ENCODE measurements around the gene S100A12. TPM values are rescaled to one million over a fixed set of nuclear protein-coding genes. Genes with fewer than 3 reads are reported as not detected.

The S100A12 gene
- total RNA-seq, 4 donors from 2014 or later: 2.2 to 2.9 TPM; not detected in 2

DNA sequence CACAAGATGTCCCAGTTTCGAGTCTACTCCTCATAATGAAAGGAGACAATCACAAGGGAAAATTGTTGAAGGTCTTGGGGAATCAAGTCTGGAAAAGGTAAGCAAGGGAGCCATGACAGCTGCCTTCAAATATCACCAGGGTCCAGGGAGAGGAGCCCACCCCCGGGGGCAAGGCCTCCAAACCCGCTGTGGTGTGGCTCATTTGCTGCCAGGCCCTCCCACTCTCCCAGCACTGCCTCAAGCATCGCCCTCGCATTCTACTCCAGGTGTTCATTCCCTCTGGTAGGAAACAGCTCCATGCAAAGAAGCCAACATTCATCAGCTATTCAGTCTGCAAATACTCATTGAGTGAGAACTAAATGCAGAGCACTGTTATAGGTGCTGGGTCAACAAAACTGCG, 9.2 kb downstream of the S100A12 start:
- Histone ChIP-seq H3K4me3 (no peak overlapping the region), H3K36me3 (no peaks in the 10 kb centered on the region), H3K27me3 (no peaks in the 10 kb centered on the region), H3K4me1 (peaks cover 0 to 9% of the 10 kb centered on the region in 2 donors), H3K27ac (no peak overlapping the region), H3K9me3 (no peaks in the 10 kb centered on the region)
- intact Hi-C loops (cut with DNase I; ENCODE audit: low total_unique reads) (no loop called here), in situ Hi-C loops (cut with MboI; ENCODE audit: low sequenced_read_pairs in 4 of 4) (loop anchor here in 2 of 4 donors (25.0 kb wide), 2 partner anchors 371 to 646 kb away; partner anchors contain the start of gene INTS3 (in 1 of the 2))
- no peak for TF ChIP-seq POLR2A (IDR thresholded peaks at IDR 0.05)
- TF ChIP-seq, protein P1, sequence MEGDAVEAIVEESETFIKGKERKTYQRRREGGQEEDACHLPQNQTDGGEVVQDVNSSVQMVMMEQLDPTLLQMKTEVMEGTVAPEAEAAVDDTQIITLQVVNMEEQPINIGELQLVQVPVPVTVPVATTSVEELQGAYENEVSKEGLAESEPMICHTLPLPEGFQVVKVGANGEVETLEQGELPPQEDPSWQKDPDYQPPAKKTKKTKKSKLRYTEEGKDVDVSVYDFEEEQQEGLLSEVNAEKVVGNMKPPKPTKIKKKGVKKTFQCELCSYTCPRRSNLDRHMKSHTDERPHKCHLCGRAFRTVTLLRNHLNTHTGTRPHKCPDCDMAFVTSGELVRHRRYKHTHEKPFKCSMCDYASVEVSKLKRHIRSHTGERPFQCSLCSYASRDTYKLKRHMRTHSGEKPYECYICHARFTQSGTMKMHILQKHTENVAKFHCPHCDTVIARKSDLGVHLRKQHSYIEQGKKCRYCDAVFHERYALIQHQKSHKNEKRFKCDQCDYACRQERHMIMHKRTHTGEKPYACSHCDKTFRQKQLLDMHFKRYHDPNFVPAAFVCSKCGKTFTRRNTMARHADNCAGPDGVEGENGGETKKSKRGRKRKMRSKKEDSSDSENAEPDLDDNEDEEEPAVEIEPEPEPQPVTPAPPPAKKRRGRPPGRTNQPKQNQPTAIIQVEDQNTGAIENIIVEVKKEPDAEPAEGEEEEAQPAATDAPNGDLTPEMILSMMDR (IDR thresholded peaks at IDR 0.05 in 4 of 5, conservative IDR thresholded peaks at IDR 0.05 in 1 of 5): no peak
- DNase-seq (no peak), ATAC-seq (no peak)

DNA sequence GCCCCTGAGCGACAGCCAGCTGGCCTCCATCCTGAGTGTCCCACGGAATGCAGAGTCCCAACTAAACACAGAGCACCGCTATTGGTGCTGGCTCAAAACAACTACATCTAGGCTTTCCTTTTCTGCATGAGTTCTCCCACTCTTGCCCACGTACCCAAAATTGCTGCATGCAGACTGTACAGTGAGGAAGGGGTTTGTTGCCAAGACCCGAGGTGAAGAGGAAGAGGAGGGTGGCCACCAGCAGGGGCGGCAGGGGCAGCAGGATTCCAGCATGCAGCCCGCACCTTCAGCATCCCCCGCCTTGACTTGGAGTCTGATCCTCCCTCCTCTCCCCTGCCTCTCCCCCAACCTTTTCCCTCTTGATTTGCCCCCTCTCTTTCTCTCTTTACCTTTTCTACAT, 9.7 kb downstream of the S100A12 start:
- H3K9me3 ChIP-seq: no peaks in the 10 kb centered on the region
- peaks cover 0 to 9% of the 10 kb centered on the region in 2 donors for H3K4me1 ChIP-seq
- no peaks in the 10 kb centered on the region for H3K27me3 ChIP-seq
- in situ Hi-C loops (cut with MboI; ENCODE audit: low sequenced_read_pairs in 4 of 4): loop anchor here in 2 of 4 donors (25.0 kb wide), 2 partner anchors 372 to 647 kb away; partner anchors contain the start of gene INTS3 (in 1 of the 2)
- no peak overlapping the region for H3K4me3 ChIP-seq
- TF ChIP-seq POLR2A (IDR thresholded peaks at IDR 0.05): no peak
- TF ChIP-seq, protein P1 (IDR thresholded peaks at IDR 0.05 in 4 of 5, conservative IDR thresholded peaks at IDR 0.05 in 1 of 5): no peak
- H3K36me3 ChIP-seq: no peaks in the 10 kb centered on the region
- no peak overlapping the region for H3K27ac ChIP-seq
- peak in 1 of 2 donors; percentile 6 for ATAC-seq
- intact Hi-C loops (cut with DNase I; ENCODE audit: low total_unique reads): no loop called here
- no peak for DNase-seq

DNA sequence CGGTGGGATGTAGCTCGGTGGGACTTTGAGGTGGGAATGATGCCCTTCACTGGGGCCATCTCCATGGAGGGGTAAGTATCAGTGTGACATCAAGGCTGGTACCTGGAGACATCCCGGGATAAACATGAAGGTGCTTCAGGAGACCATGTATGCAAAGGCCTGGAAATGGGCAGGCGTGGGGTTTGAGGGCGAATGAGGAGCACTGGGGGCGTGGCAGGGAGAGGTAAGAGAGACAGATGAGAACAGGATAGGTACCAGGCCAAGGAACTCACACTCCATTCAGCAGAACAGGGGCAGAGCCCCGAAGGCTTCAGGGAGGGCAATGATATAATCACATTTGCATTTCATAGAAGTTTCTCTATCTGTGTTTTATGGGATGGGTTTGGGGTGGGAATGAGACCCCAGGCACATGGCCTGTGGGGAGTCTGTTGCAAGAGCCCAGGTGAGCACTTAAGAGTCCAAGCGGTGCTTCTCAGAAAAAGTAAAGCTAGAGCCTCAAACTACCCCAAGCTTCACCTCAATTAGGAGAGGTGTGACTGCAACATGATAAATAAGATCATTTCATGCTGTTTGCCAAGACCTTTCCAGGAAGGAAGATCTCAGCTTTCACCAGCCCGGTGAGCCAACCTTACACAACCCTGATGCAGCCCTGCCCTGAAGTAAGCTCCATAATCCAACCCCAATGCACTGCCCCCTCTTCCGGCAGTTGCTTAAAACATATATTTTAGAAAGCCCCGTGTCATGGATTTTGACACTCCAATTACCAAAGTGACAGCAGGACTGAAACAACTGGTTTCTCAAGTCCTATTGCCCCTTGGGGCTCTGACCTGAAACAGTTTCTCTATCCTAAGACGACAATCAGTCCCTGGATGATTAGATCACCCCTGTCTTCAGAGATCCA, 10.4 kb downstream of the S100A12 start:
- ATAC-seq: peak; percentile 84 to 95
- Histone ChIP-seq H3K4me1 (peaks cover 0 to 14% of the 10 kb centered on the region in 2 donors), H3K36me3 (no peaks in the 10 kb centered on the region), H3K27ac (no peak overlapping the region), H3K4me3 (no peak overlapping the region), H3K27me3 (no peaks in the 10 kb centered on the region), H3K9me3 (no peaks in the 10 kb centered on the region)
- peak in 1 of 2 donors; percentile 48 for DNase-seq
- intact Hi-C loops (cut with DNase I; ENCODE audit: low total_unique reads) (no loop called here), in situ Hi-C loops (cut with MboI; ENCODE audit: low sequenced_read_pairs in 4 of 4) (loop anchor here in 2 of 4 donors (25.0 kb wide), 2 partner anchors 372 to 647 kb away; partner anchors contain the start of gene INTS3 (in 1 of the 2))
- TF ChIP-seq POLR2A (IDR thresholded peaks at IDR 0.05): no peak
- TF ChIP-seq, protein P1 (IDR thresholded peaks at IDR 0.05 in 4 of 5, conservative IDR thresholded peaks at IDR 0.05 in 1 of 5): no peak

GRCh38 chr1:153364156-153364555, 11.3 kb downstream of the S100A12 start:
- H3K36me3 ChIP-seq: no peaks in the 10 kb centered on the region
- no peaks in the 10 kb centered on the region for H3K9me3 ChIP-seq
- H3K4me3 ChIP-seq: no peak overlapping the region
- no peak overlapping the region for H3K27ac ChIP-seq
- H3K4me1 ChIP-seq: peaks cover 0 to 14% of the 10 kb centered on the region in 2 donors
- in situ Hi-C loops (cut with MboI; ENCODE audit: low sequenced_read_pairs in 4 of 4) (loop anchor here in 2 of 4 donors (25.0 kb wide), 2 partner anchors 373 to 648 kb away; partner anchors contain the start of gene INTS3 (in 1 of the 2)), intact Hi-C loops (cut with DNase I; ENCODE audit: low total_unique reads) (no loop called here)
- no peaks in the 10 kb centered on the region for H3K27me3 ChIP-seq
- TF ChIP-seq, protein P1 (IDR thresholded peaks at IDR 0.05 in 4 of 5, conservative IDR thresholded peaks at IDR 0.05 in 1 of 5): no peak
- TF ChIP-seq POLR2A (IDR thresholded peaks at IDR 0.05): no peak
- DNase-seq: no peak
- no peak for ATAC-seq
